ENCODE measurements around the gene S100G. TPM values are rescaled to one million over a fixed set of nuclear protein-coding genes. Genes with fewer than 3 reads are reported as not detected.
A peak's percentile ranks its signal among the peaks of the same experiment; 100 is the strongest.

S100G gene
- total and polyA plus RNA-seq, 8 donors = not detected

GRCh38 chrX:16640823-16641222, 9.1 kb upstream of the S100G start:
- WGBS, 5 donors = 77 to 88% (median 83%) methylated on average over 4 of the region's 4 CpGs
- no peak overlapping the region for H3K27ac ChIP-seq

DNA sequence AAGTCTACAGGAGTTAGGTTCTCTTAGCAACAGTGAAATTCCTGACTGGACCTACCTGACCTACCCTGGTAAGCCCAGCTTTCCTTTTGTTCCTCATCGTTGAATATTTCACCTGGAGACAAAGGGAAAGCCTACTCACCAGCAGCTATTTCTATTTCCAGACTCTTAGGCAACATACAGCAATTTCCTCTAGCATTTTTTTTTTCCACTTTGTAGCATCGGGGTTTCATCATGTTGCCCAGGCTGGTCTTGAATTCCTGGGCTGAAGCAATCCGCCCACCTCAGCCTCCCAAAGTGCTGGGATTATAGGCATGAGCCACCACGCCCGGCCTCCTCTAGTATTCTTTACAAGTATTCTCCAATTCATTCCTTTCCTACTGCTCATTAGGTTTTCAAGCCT, 6.8 kb upstream of the S100G start:
- TF ChIP-seq EP300 (IDR thresholded peaks at IDR 0.05) = no peak
- TF ChIP-seq, protein P1, sequence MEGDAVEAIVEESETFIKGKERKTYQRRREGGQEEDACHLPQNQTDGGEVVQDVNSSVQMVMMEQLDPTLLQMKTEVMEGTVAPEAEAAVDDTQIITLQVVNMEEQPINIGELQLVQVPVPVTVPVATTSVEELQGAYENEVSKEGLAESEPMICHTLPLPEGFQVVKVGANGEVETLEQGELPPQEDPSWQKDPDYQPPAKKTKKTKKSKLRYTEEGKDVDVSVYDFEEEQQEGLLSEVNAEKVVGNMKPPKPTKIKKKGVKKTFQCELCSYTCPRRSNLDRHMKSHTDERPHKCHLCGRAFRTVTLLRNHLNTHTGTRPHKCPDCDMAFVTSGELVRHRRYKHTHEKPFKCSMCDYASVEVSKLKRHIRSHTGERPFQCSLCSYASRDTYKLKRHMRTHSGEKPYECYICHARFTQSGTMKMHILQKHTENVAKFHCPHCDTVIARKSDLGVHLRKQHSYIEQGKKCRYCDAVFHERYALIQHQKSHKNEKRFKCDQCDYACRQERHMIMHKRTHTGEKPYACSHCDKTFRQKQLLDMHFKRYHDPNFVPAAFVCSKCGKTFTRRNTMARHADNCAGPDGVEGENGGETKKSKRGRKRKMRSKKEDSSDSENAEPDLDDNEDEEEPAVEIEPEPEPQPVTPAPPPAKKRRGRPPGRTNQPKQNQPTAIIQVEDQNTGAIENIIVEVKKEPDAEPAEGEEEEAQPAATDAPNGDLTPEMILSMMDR (IDR thresholded peaks at IDR 0.05) = no peak
- TF ChIP-seq POLR2A (IDR thresholded peaks at IDR 0.05) = no peak
- no peak for TF ChIP-seq POLR2AphosphoS5 (IDR thresholded peaks at IDR 0.05)
- Histone ChIP-seq H3K4me1 (no peaks in the 10 kb centered on the region), H3K4me3 (no peak overlapping the region), H3K27ac (no peak overlapping the region), H3K36me3 (peaks cover 0 to 6% (median 0%) of the 10 kb centered on the region in 4 donors), H3K9me3 (no peaks in the 10 kb centered on the region), H3K27me3 (peaks cover 0 to 5% (median 0%) of the 10 kb centered on the region in 3 donors)
- intact Hi-C loops (cut with DNase I; ENCODE audit: low total_unique reads) = no loop called here
- no peak for DNase-seq
- 73 to 83% (median 76%) methylated on average over 5 of the region's 5 CpGs for WGBS, 5 donors

More at GRCh38 chrX:16640823-16641222, 9.1 kb upstream of the S100G start:
- intact Hi-C loops (cut with DNase I; ENCODE audit: low total_unique reads) = no loop called here
- H3K27me3 ChIP-seq = peaks cover 0 to 2% (median 0%) of the 10 kb centered on the region in 3 donors
- TF ChIP-seq POLR2A (IDR thresholded peaks at IDR 0.05) (no peak), EP300 (IDR thresholded peaks at IDR 0.05) (no peak), POLR2AphosphoS5 (IDR thresholded peaks at IDR 0.05) (no peak)
- TF ChIP-seq, protein P1 (IDR thresholded peaks at IDR 0.05) = no peak
- no peak overlapping the region for H3K4me3 ChIP-seq
- H3K9me3 ChIP-seq = no peaks in the 10 kb centered on the region
- no peak for DNase-seq
- H3K36me3 ChIP-seq = peaks cover 0 to 23% (median 3%) of the 10 kb centered on the region in 4 donors
- H3K4me1 ChIP-seq = no peaks in the 10 kb centered on the region

DNA sequence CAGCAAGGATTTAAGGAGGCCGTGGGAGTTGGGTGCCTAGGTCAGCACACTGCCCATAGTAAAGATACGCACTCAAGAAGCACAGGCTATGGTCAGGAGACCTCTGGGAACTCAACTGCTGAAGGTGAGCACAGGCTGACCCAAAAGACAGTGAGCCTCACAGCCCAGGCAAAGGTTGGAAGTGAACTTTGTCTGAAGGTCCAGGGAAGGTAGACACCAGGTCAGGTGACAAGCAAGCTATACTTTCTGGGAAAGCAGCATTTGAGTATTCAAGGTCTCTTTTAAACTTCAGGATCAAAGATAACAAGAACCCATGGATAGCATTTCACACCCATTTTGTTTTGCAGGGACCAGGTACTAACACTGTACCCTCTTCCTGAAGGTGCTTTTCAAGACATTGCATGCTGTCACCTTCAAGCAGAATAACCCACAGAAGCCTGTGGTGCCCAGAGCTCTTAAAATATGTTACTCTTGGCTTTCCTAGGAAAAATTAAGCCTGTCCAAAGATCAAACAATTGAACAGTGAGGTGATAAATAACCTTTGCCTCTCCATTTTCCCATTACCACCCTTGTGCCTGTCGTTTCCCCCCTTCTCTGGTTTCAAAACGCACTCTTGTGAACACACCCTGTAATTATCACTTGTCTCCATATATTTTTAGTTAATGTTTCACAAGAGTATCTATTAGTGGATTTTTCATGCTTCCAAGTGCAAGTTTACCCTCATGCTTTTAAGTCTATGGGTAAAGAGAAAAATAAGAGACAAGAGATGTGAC, 3.4 kb upstream of the S100G start:
- WGBS, 5 donors = 61 to 76% (median 63%) methylated on average over 4 of the region's 4 CpGs
- peak overlapping the region in 1 of 5 donors; percentile 6 for H3K27ac ChIP-seq

GRCh38 chrX:16651391-16652024, 1.6 kb downstream of the S100G start:
- Histone ChIP-seq H3K4me1 (no peaks in the 10 kb centered on the region), H3K36me3 (no peaks in the 10 kb centered on the region), H3K27ac (no peak overlapping the region), H3K27me3 (no peaks in the 10 kb centered on the region), H3K9me3 (no peaks in the 10 kb centered on the region), H3K4me3 (no peak overlapping the region)
- DNase-seq = no peak
- TF ChIP-seq, protein P1 (IDR thresholded peaks at IDR 0.05) = no peak
- TF ChIP-seq EP300 (IDR thresholded peaks at IDR 0.05) (no peak), POLR2A (IDR thresholded peaks at IDR 0.05) (no peak), POLR2AphosphoS5 (IDR thresholded peaks at IDR 0.05) (no peak)
- intact Hi-C loops (cut with DNase I; ENCODE audit: low total_unique reads) = no loop called here
- 77 to 90% (median 85%) methylated on average over 4 of the region's 4 CpGs for WGBS, 5 donors

More for the DNA sequence above, 3.4 kb upstream of the S100G start:
- no peak for TF ChIP-seq EP300 (IDR thresholded peaks at IDR 0.05)
- no peak for TF ChIP-seq POLR2A (IDR thresholded peaks at IDR 0.05)
- TF ChIP-seq, protein P1 (IDR thresholded peaks at IDR 0.05) = no peak
- no peak for TF ChIP-seq POLR2AphosphoS5 (IDR thresholded peaks at IDR 0.05)
- intact Hi-C loops (cut with DNase I; ENCODE audit: low total_unique reads) = no loop called here
- Histone ChIP-seq H3K27me3 (peaks cover 0 to 5% (median 0%) of the 10 kb centered on the region in 3 donors), H3K4me3 (no peak overlapping the region), H3K4me1 (no peaks in the 10 kb centered on the region), H3K36me3 (no peaks in the 10 kb centered on the region), H3K9me3 (no peaks in the 10 kb centered on the region)
- DNase-seq = peak in 1 of 2 donors; percentile 50

Measured in stomach (tissue), 9 donors.